ENCODE results near the gene CTSS.

The CTSS gene

GRCh38 chr1:150696590-150696989 lies 69.0 kb downstream of the CTSS start:
- DNase-seq: no peak

GRCh38 chr1:150696162-150696561 lies 69.4 kb downstream of the CTSS start:
- no peak for DNase-seq

GRCh38 chr1:150695561-150695960 lies 70.0 kb downstream of the CTSS start:
- no peak for DNase-seq

GRCh38 chr1:150692720-150693119 lies 72.9 kb downstream of the CTSS start:
- DNase-seq: no peak

- no peak for DNase-seq
Observed at GRCh38 chr1:150688763-150689162, 76.8 kb downstream of the CTSS start.

GRCh38 chr1:150686275-150686674 lies 79.3 kb downstream of the CTSS start:
- no peak for DNase-seq

- no peak for DNase-seq
Observed at GRCh38 chr1:150683914-150684313, 81.7 kb downstream of the CTSS start.
